GM23338 (cell line): ENCODE results near the gene ENC1.

Experiments used
- CREB1 ChIP-seq: fragments of 250-450 bp; sonication (Bioruptor Pico); IDR thresholded peaks from 2 replicates; pipeline ENCODE4 v1.5.0; 2020; ENCODE audit warnings: low read depth, mild to moderate bottlenecking, moderate library complexity
- EZH2 ChIP-seq: fragments of 200-600 bp; sonication (generic); IDR thresholded peaks from one replicate; pipeline ENCODE4 v1.8.0; 2017; ENCODE audit warnings: antibody characterized with exemption, mild to moderate bottlenecking, low read depth; ENCODE audit not compliant: unreplicated experiment
- EZH2phosphoT487 ChIP-seq: fragments of 200-600 bp; sonication (generic); IDR thresholded peaks from one replicate; pipeline ENCODE4 v1.8.1; 2018; ENCODE audit warnings: antibody characterized with exemption; ENCODE audit not compliant: unreplicated experiment
- JUNB ChIP-seq: IDR thresholded peaks from one replicate; pipeline ENCODE4 v1.6.1; 2016; ENCODE audit warnings: antibody characterized with exemption; ENCODE audit not compliant: unreplicated experiment
- NANOG ChIP-seq: IDR thresholded peaks from 2 replicates; pipeline ENCODE4 v1.6.1; 2016; ENCODE audit warnings: antibody characterized with exemption, borderline replicate concordance
- POLR2AphosphoS5 ChIP-seq: IDR thresholded peaks from 2 replicates; pipeline ENCODE4 v1.6.1; 2016; ENCODE audit warnings: antibody characterized with exemption, low read depth
- REST ChIP-seq: IDR thresholded peaks from one replicate; pipeline ENCODE4 v1.6.1; 2018; ENCODE audit warnings: antibody characterized with exemption; ENCODE audit not compliant: unreplicated experiment
- ZNF462 ChIP-seq: fragments of 250-450 bp; sonication (Bioruptor Pico); IDR thresholded peaks from 2 replicates; pipeline ENCODE4 v1.5.0; 2020; ENCODE audit warnings: mild to moderate bottlenecking, moderate library complexity
- TF ChIP-seq, protein P1 (sequence below), 2 experiments: fragments of 200-600 bp in 1 of 2; sonication (generic) in 1 of 2; conservative IDR thresholded peaks; 2 replicates each; pipeline versions ENCODE4 v1.5.1 to v1.6.1; 2016 to 2017; ENCODE audit warnings: antibody characterized with exemption in 2 of 2, low read depth in 2 of 2, mild to moderate bottlenecking in 2 of 2, moderate library complexity in 1 of 2

DNA sequence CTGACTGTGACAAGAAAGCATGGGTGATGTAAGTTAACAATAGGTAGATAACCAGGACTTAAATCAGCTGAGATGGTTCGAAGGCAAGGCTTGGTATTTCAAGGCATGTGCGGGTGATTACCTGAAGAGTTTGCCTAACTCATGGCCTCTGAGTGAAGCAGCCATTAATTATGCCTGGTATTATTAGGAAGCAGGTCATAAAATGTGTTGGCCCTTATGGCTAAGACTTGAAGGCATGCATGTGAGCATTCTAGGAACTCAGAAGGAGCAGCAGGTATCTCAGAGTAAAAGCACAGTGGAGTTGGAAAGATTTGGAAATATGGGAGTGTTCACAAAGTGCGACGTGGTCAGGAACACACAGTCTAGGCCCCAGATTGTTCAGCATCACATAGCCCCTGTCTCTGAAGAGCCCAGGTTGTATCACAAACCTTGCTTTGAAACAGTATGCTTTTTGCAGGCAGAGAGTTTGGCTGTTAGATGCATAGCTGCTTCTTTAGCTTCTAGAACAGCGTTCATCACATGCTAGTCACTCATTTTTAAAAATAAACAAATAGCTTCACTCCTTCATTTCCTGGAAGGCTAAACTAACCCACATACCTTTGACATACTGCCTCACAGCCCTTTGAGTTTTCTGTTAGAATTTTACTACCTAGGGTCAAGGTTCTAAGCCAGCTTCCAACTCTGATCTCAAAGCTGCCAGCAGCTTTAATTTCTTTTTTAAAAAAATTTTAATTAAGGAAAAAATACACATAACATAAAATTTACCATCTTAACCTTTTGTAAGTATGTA is 46.6 kb upstream of the ENC1 start:
- TF ChIP-seq, protein P1, sequence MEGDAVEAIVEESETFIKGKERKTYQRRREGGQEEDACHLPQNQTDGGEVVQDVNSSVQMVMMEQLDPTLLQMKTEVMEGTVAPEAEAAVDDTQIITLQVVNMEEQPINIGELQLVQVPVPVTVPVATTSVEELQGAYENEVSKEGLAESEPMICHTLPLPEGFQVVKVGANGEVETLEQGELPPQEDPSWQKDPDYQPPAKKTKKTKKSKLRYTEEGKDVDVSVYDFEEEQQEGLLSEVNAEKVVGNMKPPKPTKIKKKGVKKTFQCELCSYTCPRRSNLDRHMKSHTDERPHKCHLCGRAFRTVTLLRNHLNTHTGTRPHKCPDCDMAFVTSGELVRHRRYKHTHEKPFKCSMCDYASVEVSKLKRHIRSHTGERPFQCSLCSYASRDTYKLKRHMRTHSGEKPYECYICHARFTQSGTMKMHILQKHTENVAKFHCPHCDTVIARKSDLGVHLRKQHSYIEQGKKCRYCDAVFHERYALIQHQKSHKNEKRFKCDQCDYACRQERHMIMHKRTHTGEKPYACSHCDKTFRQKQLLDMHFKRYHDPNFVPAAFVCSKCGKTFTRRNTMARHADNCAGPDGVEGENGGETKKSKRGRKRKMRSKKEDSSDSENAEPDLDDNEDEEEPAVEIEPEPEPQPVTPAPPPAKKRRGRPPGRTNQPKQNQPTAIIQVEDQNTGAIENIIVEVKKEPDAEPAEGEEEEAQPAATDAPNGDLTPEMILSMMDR (conservative IDR thresholded peaks at IDR 0.05; ENCODE audit: low read depth in 2 of 2): no peak
- TF ChIP-seq EZH2 (no peak), POLR2AphosphoS5 (no peak), CREB1 (CRISPR knock-in tag) (no peak), ZNF462 (CRISPR knock-in tag) (no peak), REST (no peak), NANOG (no peak), JUNB (no peak), EZH2phosphoT487 (no peak)
